Liver (tissue), 9 donors: Measurements from ENCODE around the gene ERMN. TPM values are rescaled to one million over a fixed set of nuclear protein-coding genes. Genes with fewer than 3 reads are reported as not detected.

Experiments
- DNase-seq: peaks from one replicate; pipeline ENCODE4 v3.0.0-alpha.2; 2017; ENCODE audit warnings: low spot score
- H3K27ac ChIP-seq, 2 donors: one replicate each; pipeline ENCODE4 v1.7.0; 2013; ENCODE audit warnings: inconsistent platforms in 2 of 2, low read length in 2 of 2, control low read depth in 1 of 2, low read depth in 1 of 2, mild to moderate bottlenecking in 1 of 2
- H3K27me3 ChIP-seq, 4 donors: one replicate each; pipeline versions ENCODE4 v1.6.1 to v1.7.0; 2013; ENCODE audit warnings: low read length in 3 of 4, inconsistent platforms in 1 of 4, mild to moderate bottlenecking in 1 of 4, moderate library complexity in 1 of 4; ENCODE audit not compliant: control insufficient read depth in 4 of 4, insufficient read depth in 4 of 4
- H3K36me3 ChIP-seq, 4 donors: one replicate each; pipeline versions ENCODE4 v1.6.1 to v1.7.0; 2013; ENCODE audit warnings: low read length in 3 of 4, mild to moderate bottlenecking in 3 of 4, low read depth in 1 of 4, moderate library complexity in 1 of 4; ENCODE audit not compliant: control insufficient read depth in 4 of 4, insufficient read depth in 3 of 4
- H3K4me1 ChIP-seq, 4 donors: one replicate each; pipeline versions ENCODE4 v1.6.1 to v1.7.0; 2013; ENCODE audit warnings: low read length in 3 of 4, mild to moderate bottlenecking in 3 of 4, moderate library complexity in 1 of 4; ENCODE audit not compliant: control insufficient read depth in 4 of 4, insufficient read depth in 4 of 4
- H3K4me3 ChIP-seq, 3 donors: one replicate each; pipeline versions ENCODE4 v1.6.1 to v1.7.0; 2013; ENCODE audit warnings: low read length in 3 of 3, control low read depth in 1 of 3, low read depth in 1 of 3, mild to moderate bottlenecking in 1 of 3
- H3K9ac ChIP-seq, 2 donors: one replicate each; pipeline ENCODE4 v1.7.0; 2013; ENCODE audit warnings: low read length in 2 of 2, mild to moderate bottlenecking in 2 of 2, moderate library complexity in 2 of 2, control low read depth in 1 of 2, low read depth in 1 of 2
- H3K9me3 ChIP-seq, 4 donors: one replicate each; pipeline versions ENCODE4 v1.6.1 to v1.7.0; 2013; ENCODE audit warnings: low read length in 3 of 4; ENCODE audit not compliant: control insufficient read depth in 4 of 4
- ATF3 ChIP-seq: IDR thresholded peaks from 2 replicates; pipeline ENCODE4 v1.6.1; 2016; ENCODE audit warnings: antibody characterized with exemption
- CTCF ChIP-seq: fragments of 150-350 bp; IDR thresholded peaks from 2 replicates; pipeline ENCODE4 v1.5.1; 2017; ENCODE audit warnings: improper control_type of control experiment, low read depth, low read length; ENCODE audit not compliant: missing input control
- EGR1 ChIP-seq, 2 donors: IDR thresholded peaks; 2 replicates each; pipeline ENCODE4 v1.6.1; 2016 to 2018; ENCODE audit warnings: antibody characterized with exemption in 2 of 2, low read depth in 2 of 2
- FOXA1 ChIP-seq: IDR thresholded peaks from 2 replicates; pipeline ENCODE4 v1.6.1; 2016; ENCODE audit warnings: antibody characterized with exemption
- FOXA2 ChIP-seq: IDR thresholded peaks from 2 replicates; pipeline ENCODE4 v1.6.1; 2016; ENCODE audit warnings: antibody characterized with exemption
- GABPA ChIP-seq, 2 donors: IDR thresholded peaks in 1 of 2; conservative IDR thresholded peaks in 1 of 2; 2 replicates each; pipeline ENCODE4 v1.6.1; 2016; ENCODE audit warnings: antibody characterized with exemption in 2 of 2, mild to moderate bottlenecking in 1 of 2, moderate library complexity in 1 of 2
- HNF4A ChIP-seq, 2 donors: conservative IDR thresholded peaks; 2 replicates each; pipeline ENCODE4 v1.6.1; 2016; ENCODE audit warnings: antibody characterized with exemption in 2 of 2, mild to moderate bottlenecking in 2 of 2
- HNF4G ChIP-seq: IDR thresholded peaks from 2 replicates; pipeline ENCODE4 v1.6.1; 2016; ENCODE audit warnings: antibody characterized with exemption
- JUND ChIP-seq, 2 donors: IDR thresholded peaks; 2 replicates each; pipeline ENCODE4 v1.6.1; 2016; ENCODE audit warnings: antibody characterized with exemption in 2 of 2
- MAX ChIP-seq: IDR thresholded peaks from 2 replicates; pipeline ENCODE4 v1.6.1; 2016; ENCODE audit warnings: antibody characterized with exemption
- NR2F2 ChIP-seq: IDR thresholded peaks from 2 replicates; pipeline ENCODE4 v1.6.1; 2016; ENCODE audit warnings: antibody characterized with exemption
- RAD21 ChIP-seq, 2 donors: IDR thresholded peaks; 2 replicates each; pipeline ENCODE4 v1.6.1; 2016; ENCODE audit warnings: antibody characterized with exemption in 2 of 2, mild to moderate bottlenecking in 2 of 2
- REST ChIP-seq: IDR thresholded peaks from 2 replicates; pipeline ENCODE4 v1.6.1; 2016; ENCODE audit warnings: antibody characterized with exemption, mild to moderate bottlenecking
- SP1 ChIP-seq: IDR thresholded peaks from 2 replicates; pipeline ENCODE4 v1.6.1; 2018; ENCODE audit warnings: antibody characterized with exemption, mild to moderate bottlenecking
- TAF1 ChIP-seq: conservative IDR thresholded peaks from 2 replicates; pipeline ENCODE4 v1.6.1; 2016; ENCODE audit warnings: antibody characterized with exemption, mild to moderate bottlenecking
- YY1 ChIP-seq: IDR thresholded peaks from 2 replicates; pipeline ENCODE4 v1.6.1; 2016; ENCODE audit warnings: antibody characterized with exemption, mild to moderate bottlenecking
- ZBTB33 ChIP-seq: IDR thresholded peaks from 2 replicates; pipeline ENCODE4 v1.6.1; 2016; ENCODE audit warnings: antibody characterized with exemption
- WGBS: extraction: QIAGEN DNeasy Blood & Tissue Kit; methylation state at CpG from one replicate; pipeline ENCODE4 v1.1.7; 2013; 5-methylcytosine and 5-hydroxymethylcytosine counted together
- polyA plus RNA-seq, 2 donors: library from polyadenylated mRNA; stranded (reverse) in 1 of 2; unstranded in 1 of 2; fragments of 200-250 nt in 1 of 2; fragments of >200 nt in 1 of 2; fragmentation: Nextera tagmentation in 1 of 2; extraction: Ambion mirVana in 1 of 2; gene quantifications; one replicate each; pipeline versions ENCODE4 v1.2.1 to v1.2.3, GENCODE V29; 2013 to 2015
- total RNA-seq, 2 donors: library from RNA; depleted of rRNA; stranded (reverse); fragments of >200 nt; gene quantifications; one replicate each; pipeline ENCODE4 v1.2.3, GENCODE V29; 2014
- donor health status: healthy.
- donor health status: healthy.
- donor health status: healthy.
- donor health status: healthy.
- donor health status: healthy.

The ERMN gene
- total and polyA plus RNA-seq, 4 donors = 0.05 to 0.08 TPM; not detected in 2

GRCh38 chr2:157292853-157293252 lies 32.8 kb downstream of the ERMN start (continued):
- no peak for TF ChIP-seq NR2F2
- TF ChIP-seq HNF4G = no peak
- TF ChIP-seq EGR1 (IDR thresholded peaks at IDR 0.05; ENCODE audit: low read depth in 2 of 2) = no peak
- no peak for TF ChIP-seq RAD21 (IDR thresholded peaks at IDR 0.05)
- TF ChIP-seq YY1 = no peak
- TF ChIP-seq TAF1 = no peak
- TF ChIP-seq FOXA2 = no peak
- no peak for TF ChIP-seq FOXA1
- TF ChIP-seq HNF4A (conservative IDR thresholded peaks at IDR 0.05) = no peak
- TF ChIP-seq SP1 = no peak

GRCh38 chr2:157291018-157291417 lies 34.6 kb downstream of the ERMN start:
- Histone ChIP-seq H3K4me3 (no peak overlapping the region), H3K9ac (no peak overlapping the region), H3K27me3 (no peaks in the 10 kb centered on the region), H3K4me1 (no peaks in the 10 kb centered on the region), H3K36me3 (no peaks in the 10 kb centered on the region), H3K9me3 (no peaks in the 10 kb centered on the region), H3K27ac (no peak overlapping the region)
- no peak for DNase-seq
- 89% methylated on average over 1 of the region's 1 CpG for WGBS
- TF ChIP-seq MAX = no peak
- TF ChIP-seq EGR1 (IDR thresholded peaks at IDR 0.05; ENCODE audit: low read depth in 2 of 2) = no peak
- no peak for TF ChIP-seq YY1
- TF ChIP-seq NR2F2 = no peak
- TF ChIP-seq RAD21 (IDR thresholded peaks at IDR 0.05) = no peak
- TF ChIP-seq FOXA2 = no peak
- TF ChIP-seq CTCF = no peak
- no peak for TF ChIP-seq HNF4G
- TF ChIP-seq JUND (IDR thresholded peaks at IDR 0.05) = no peak

GRCh38 chr2:157290525-157290924 lies 35.1 kb downstream of the ERMN start:
- Histone ChIP-seq H3K9me3 (no peaks in the 10 kb centered on the region), H3K27ac (no peak overlapping the region), H3K4me3 (no peak overlapping the region), H3K9ac (no peak overlapping the region), H3K27me3 (no peaks in the 10 kb centered on the region), H3K4me1 (no peaks in the 10 kb centered on the region), H3K36me3 (no peaks in the 10 kb centered on the region)
- WGBS = 95% methylated on average over 2 of the region's 2 CpGs
- TF ChIP-seq FOXA1 = no peak
- TF ChIP-seq ATF3 = no peak
- no peak for TF ChIP-seq FOXA2
- no peak for TF ChIP-seq JUND (IDR thresholded peaks at IDR 0.05)
- no peak for TF ChIP-seq HNF4A (conservative IDR thresholded peaks at IDR 0.05)
- TF ChIP-seq EGR1 (IDR thresholded peaks at IDR 0.05; ENCODE audit: low read depth in 2 of 2) = no peak
- no peak for TF ChIP-seq YY1
- no peak for TF ChIP-seq TAF1
- TF ChIP-seq REST = no peak
- TF ChIP-seq GABPA (IDR thresholded peaks at IDR 0.05 in 1 of 2, conservative IDR thresholded peaks at IDR 0.05 in 1 of 2) = no peak
- no peak for TF ChIP-seq ZBTB33
- TF ChIP-seq NR2F2 = no peak
- no peak for TF ChIP-seq SP1
- DNase-seq = no peak
